Endodermal cell (in vitro differentiated cells): ENCODE data around the gene NUP210. TPM values are rescaled to one million over a fixed set of nuclear protein-coding genes. Genes with fewer than 3 reads are reported as not detected.

Experiments
- DNase-seq: peaks from one replicate; pipeline ENCODE4 v3.0.0-alpha.2; 2017
- H3K27ac ChIP-seq: 2 replicates; pipeline ENCODE4 v1.5.1; 2013; ENCODE audit warnings: mild to moderate bottlenecking, low read depth, low read length, moderate library complexity
- H3K27me3 ChIP-seq: 2 replicates; pipeline ENCODE4 v1.6.1; 2013; ENCODE audit warnings: mild to moderate bottlenecking, low read length, moderate library complexity; ENCODE audit not compliant: insufficient read depth, control insufficient read depth, poor library complexity, severe bottlenecking
- H3K36me3 ChIP-seq: 2 replicates; pipeline ENCODE4 v1.7.0; 2013; ENCODE audit warnings: mild to moderate bottlenecking, low read length, moderate library complexity; ENCODE audit not compliant: control insufficient read depth, insufficient read depth
- H3K4me1 ChIP-seq: one replicate; pipeline ENCODE4 v1.7.0; 2013; ENCODE audit warnings: low read length; ENCODE audit not compliant: control insufficient read depth, insufficient read depth
- H3K4me3 ChIP-seq: 2 replicates; pipeline ENCODE4 v1.5.1; 2013; ENCODE audit warnings: mild to moderate bottlenecking, low read length, moderate library complexity
- H3K9ac ChIP-seq: 2 replicates; pipeline ENCODE4 v1.6.1; 2013; ENCODE audit warnings: mild to moderate bottlenecking, low read length, moderate library complexity; ENCODE audit not compliant: poor library complexity, severe bottlenecking; ENCODE audit errors: extremely low read depth
- H3K9me3 ChIP-seq: 2 replicates; pipeline ENCODE4 v1.6.1; 2013; ENCODE audit warnings: mild to moderate bottlenecking, low read length, moderate library complexity; ENCODE audit not compliant: control insufficient read depth
- H3K27ac Mint-ChIP-seq: 2 replicates; pipeline ENCODE4 v1.8.0; 2020; ENCODE audit warnings: mixed read lengths
- H3K27me3 Mint-ChIP-seq: 2 replicates; pipeline ENCODE4 v1.8.0; 2021; ENCODE audit warnings: mild to moderate bottlenecking, mixed read lengths; ENCODE audit not compliant: insufficient read depth
- H3K36me3 Mint-ChIP-seq: 2 replicates; pipeline ENCODE4 v1.8.0; 2020; ENCODE audit warnings: low read depth, mixed read lengths
- H3K4me1 Mint-ChIP-seq: 2 replicates; pipeline ENCODE4 v1.8.0; 2020; ENCODE audit warnings: mixed read lengths
- H3K4me3 Mint-ChIP-seq: 2 replicates; pipeline ENCODE4 v1.8.0; 2020; ENCODE audit warnings: mild to moderate bottlenecking, moderate library complexity, mixed read lengths
- H3K9me3 Mint-ChIP-seq: 2 replicates; pipeline ENCODE4 v1.8.0; 2020; ENCODE audit warnings: mild to moderate bottlenecking, mixed read lengths
- WGBS, 2 experiments: methylation state at CpG; one replicate each; pipeline versions ENCODE4 v1.1.5 to v1.1.7; 2013; ENCODE audit warnings: missing lambda C conversion rate in 2 of 2, mixed read lengths in 1 of 2; ENCODE audit not compliant: insufficient coverage in 1 of 2, insufficient read length in 1 of 2; 5-methylcytosine and 5-hydroxymethylcytosine counted together
- total RNA-seq, 2 donors: library from RNA; stranded (reverse); fragmentation: NEBNext Ultra II Directional in 1 of 2; extraction: Animal tissue kit (Norgen Biotek cat#: 25700) in 1 of 2; gene quantifications; 2 replicates in 1 of 2; 3 replicates in 1 of 2; pipeline ENCODE4 v1.2.1, GENCODE V29; 2021
- TF ChIP-seq, protein P1 (sequence below): fragments of 200-600 bp; sonication (generic); conservative IDR thresholded peaks from 2 replicates; pipeline ENCODE4 v1.5.0; 2021; ENCODE audit warnings: antibody characterized with exemption, mild to moderate bottlenecking

NUP210 gene
- total RNA-seq, 2 donors from 2014 or later: 43.0 to 62.3 TPM

DNA sequence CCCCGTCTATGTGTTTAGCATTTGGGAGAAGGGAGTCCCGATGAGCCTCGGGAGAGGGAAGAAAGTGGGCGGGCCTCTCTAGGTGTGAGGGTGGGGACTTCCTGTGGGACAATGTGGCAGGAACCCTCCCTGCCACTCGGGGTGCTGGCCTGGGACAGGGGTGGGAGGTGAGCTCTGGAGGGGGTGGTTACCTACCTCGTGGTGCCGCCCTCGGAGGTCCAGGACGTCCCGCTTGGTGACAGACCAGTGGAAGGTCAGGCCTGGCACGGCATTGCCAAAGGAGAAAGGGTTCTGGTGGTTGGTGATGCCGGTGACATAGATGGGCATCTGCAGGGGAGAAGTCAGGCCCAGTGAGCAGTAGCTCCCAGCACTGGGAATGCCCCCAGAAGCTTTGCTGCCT is 83.5 kb downstream of the NUP210 start:
- no peak overlapping the region for H3K27ac Mint-ChIP-seq
- H3K4me1 ChIP-seq: no peaks in the 10 kb centered on the region
- no peaks in the 10 kb centered on the region for H3K36me3 ChIP-seq
- no peak overlapping the region for H3K4me3 Mint-ChIP-seq
- TF ChIP-seq, protein P1, sequence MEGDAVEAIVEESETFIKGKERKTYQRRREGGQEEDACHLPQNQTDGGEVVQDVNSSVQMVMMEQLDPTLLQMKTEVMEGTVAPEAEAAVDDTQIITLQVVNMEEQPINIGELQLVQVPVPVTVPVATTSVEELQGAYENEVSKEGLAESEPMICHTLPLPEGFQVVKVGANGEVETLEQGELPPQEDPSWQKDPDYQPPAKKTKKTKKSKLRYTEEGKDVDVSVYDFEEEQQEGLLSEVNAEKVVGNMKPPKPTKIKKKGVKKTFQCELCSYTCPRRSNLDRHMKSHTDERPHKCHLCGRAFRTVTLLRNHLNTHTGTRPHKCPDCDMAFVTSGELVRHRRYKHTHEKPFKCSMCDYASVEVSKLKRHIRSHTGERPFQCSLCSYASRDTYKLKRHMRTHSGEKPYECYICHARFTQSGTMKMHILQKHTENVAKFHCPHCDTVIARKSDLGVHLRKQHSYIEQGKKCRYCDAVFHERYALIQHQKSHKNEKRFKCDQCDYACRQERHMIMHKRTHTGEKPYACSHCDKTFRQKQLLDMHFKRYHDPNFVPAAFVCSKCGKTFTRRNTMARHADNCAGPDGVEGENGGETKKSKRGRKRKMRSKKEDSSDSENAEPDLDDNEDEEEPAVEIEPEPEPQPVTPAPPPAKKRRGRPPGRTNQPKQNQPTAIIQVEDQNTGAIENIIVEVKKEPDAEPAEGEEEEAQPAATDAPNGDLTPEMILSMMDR: no peak
- H3K27ac ChIP-seq: no peak overlapping the region
- no peaks in the 10 kb centered on the region for H3K27me3 ChIP-seq
- no peaks in the 10 kb centered on the region for H3K27me3 Mint-ChIP-seq
- H3K4me1 Mint-ChIP-seq: no peaks in the 10 kb centered on the region
- no peaks in the 10 kb centered on the region for H3K9me3 ChIP-seq
- no peak overlapping the region for H3K4me3 ChIP-seq
- no peak for DNase-seq
- H3K9me3 Mint-ChIP-seq: no peaks in the 10 kb centered on the region
- 89 to 100% methylated on average over 7 to 12 of the region's 12 CpGs for WGBS, 2 experiments
- H3K9ac ChIP-seq: no peak overlapping the region
- H3K36me3 Mint-ChIP-seq: peaks cover 14% of the 10 kb centered on the region

DNA sequence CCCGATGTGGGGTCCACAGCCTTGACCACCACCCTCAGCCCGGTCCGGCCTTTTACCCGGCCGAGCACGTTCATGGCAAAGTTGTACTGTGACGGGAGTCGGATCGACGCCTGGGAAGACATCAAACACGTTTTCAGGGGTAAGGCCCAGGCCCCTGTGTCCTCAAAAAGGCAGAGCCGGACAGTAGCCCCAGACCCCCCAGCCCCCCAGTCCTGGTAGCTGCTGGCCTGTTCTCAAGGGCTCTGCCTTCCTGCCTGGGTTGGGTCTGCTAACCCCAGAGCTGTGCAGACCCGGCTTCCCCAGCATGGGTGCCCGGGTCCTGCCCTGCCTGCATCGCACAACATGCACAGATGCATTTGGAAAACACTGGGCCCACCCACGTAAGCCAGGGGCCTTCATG is 84.6 kb downstream of the NUP210 start:
- Mint-ChIP-seq H3K4me1 (no peaks in the 10 kb centered on the region), H3K9me3 (no peaks in the 10 kb centered on the region), H3K4me3 (no peak overlapping the region), H3K27ac (no peak overlapping the region), H3K27me3 (no peaks in the 10 kb centered on the region), H3K36me3 (peaks cover 10% of the 10 kb centered on the region)
- Histone ChIP-seq H3K4me3 (no peak overlapping the region), H3K9ac (no peak overlapping the region), H3K36me3 (peaks cover 1% of the 10 kb centered on the region), H3K9me3 (no peaks in the 10 kb centered on the region), H3K27me3 (no peaks in the 10 kb centered on the region), H3K4me1 (no peaks in the 10 kb centered on the region), H3K27ac (no peak overlapping the region)
- DNase-seq: no peak
- TF ChIP-seq, protein P1: no peak
- WGBS, 2 experiments: 93 to 95% methylated on average over 15 to 16 of the region's 16 CpGs

DNA sequence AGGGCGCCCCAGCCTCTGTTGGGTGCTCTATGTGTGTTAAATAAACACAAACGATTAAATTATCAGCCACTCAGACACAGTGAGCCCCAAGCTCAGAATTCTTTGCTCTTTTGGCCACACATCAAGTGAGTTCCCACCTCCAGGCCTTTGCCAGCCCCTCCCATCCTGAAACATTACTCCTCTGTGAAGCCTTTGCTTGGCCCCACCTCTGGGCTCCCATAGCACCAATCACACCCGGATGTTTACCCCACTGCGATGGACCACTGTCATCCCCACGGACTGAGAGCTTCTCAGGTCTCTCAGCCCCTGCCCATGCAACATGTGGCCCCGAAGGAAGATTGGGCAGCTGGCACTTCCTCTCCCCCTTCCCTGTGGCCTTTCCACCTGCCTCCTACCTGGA is 85.1 kb downstream of the NUP210 start:
- no peaks in the 10 kb centered on the region for H3K27me3 ChIP-seq
- H3K9ac ChIP-seq: no peak overlapping the region
- 72 to 76% methylated on average over 4 to 6 of the region's 6 CpGs for WGBS, 2 experiments
- no peak for DNase-seq
- Mint-ChIP-seq H3K4me1 (no peaks in the 10 kb centered on the region), H3K9me3 (no peaks in the 10 kb centered on the region), H3K4me3 (no peak overlapping the region), H3K27ac (no peak overlapping the region), H3K27me3 (no peaks in the 10 kb centered on the region), H3K36me3 (peaks cover 10% of the 10 kb centered on the region)
- TF ChIP-seq, protein P1: no peak
- H3K4me1 ChIP-seq: no peaks in the 10 kb centered on the region
- H3K4me3 ChIP-seq: no peak overlapping the region
- no peak overlapping the region for H3K27ac ChIP-seq
- H3K9me3 ChIP-seq: no peaks in the 10 kb centered on the region
- peaks cover 6% of the 10 kb centered on the region for H3K36me3 ChIP-seq
